Heart left ventricle (tissue), 16 donors: ENCODE measurements around the gene OR2W3. TPM values are rescaled to one million over a fixed set of nuclear protein-coding genes. Genes with fewer than 3 reads are reported as not detected.

ENCODE experiments used
- ATAC-seq, 4 donors: fragments of 200-7000 bp; cut with Tn5 transposase; one replicate each; pipeline ENCODE4 v1.9.1; 2020 to 2022; ENCODE audit warnings: moderate library complexity in 4 of 4, mild to moderate bottlenecking in 3 of 4, moderate number of reproducible peaks in 1 of 4
- DNase-seq, 5 donors: peaks; one replicate each; pipeline ENCODE4 v3.0.0-alpha.2; 2020
- H3K27ac ChIP-seq, 12 donors: fragments of 200-600 bp; sonication (generic) in 4 of 12; one replicate each; pipeline versions ENCODE4 v1.5.0 to v1.8.0; 2016 to 2022; ENCODE audit warnings: mild to moderate bottlenecking in 2 of 12
- H3K27me3 ChIP-seq, 9 donors: fragments of 200-600 bp; sonication (generic) in 2 of 9; one replicate each; pipeline versions ENCODE4 v1.5.1 to v1.8.0; 2016 to 2022; ENCODE audit warnings: mild to moderate bottlenecking in 3 of 9
- H3K36me3 ChIP-seq, 9 donors: fragments of 200-600 bp; sonication (generic) in 2 of 9; one replicate each; pipeline versions ENCODE4 v1.5.0 to v1.8.0; 2018 to 2022; ENCODE audit warnings: mild to moderate bottlenecking in 2 of 9
- H3K4me1 ChIP-seq, 12 donors: fragments of 200-600 bp; sonication (generic) in 4 of 12; one replicate each; pipeline versions ENCODE4 v1.5.0 to v1.8.0; 2016 to 2022; ENCODE audit warnings: mild to moderate bottlenecking in 3 of 12
- H3K4me3 ChIP-seq, 12 donors: fragments of 200-600 bp; sonication (generic) in 4 of 12; one replicate each; pipeline versions ENCODE4 v1.5.0 to v1.8.0; 2017 to 2022; ENCODE audit warnings: mild to moderate bottlenecking in 9 of 12, moderate library complexity in 4 of 12
- H3K9me3 ChIP-seq, 12 donors: fragments of 200-600 bp; sonication (generic) in 4 of 12; one replicate each; pipeline versions ENCODE4 v1.5.0 to v1.8.0; 2016 to 2022; ENCODE audit warnings: mild to moderate bottlenecking in 1 of 12
- POLR2A ChIP-seq, 2 donors: fragments of 450-650 bp; IDR thresholded peaks; one replicate each; pipeline ENCODE4 v1.6.1; 2017; ENCODE audit warnings: antibody characterized with exemption in 2 of 2, mild to moderate bottlenecking in 2 of 2, moderate library complexity in 2 of 2
- WGBS, 4 donors: extraction: QIAGEN DNeasy Blood & Tissue Kit in 2 of 4; methylation state at CpG; one replicate each; pipeline versions ENCODE4 v1.1.5 to v1.1.7; 2013 to 2018; 5-methylcytosine and 5-hydroxymethylcytosine counted together
- intact Hi-C, 10 donors: fragments of 100-400 bp; cut with DNase I; formaldehyde crosslinking; loops; one replicate each; pipeline versions ENCODE4 v1.11.1 to v1.14.2; 2022
- polyA plus RNA-seq, 2 donors: library from polyadenylated mRNA; stranded (reverse); fragments of 200-250 nt; gene quantifications; one replicate each; pipeline ENCODE4 v1.2.3, GENCODE V29; 2013
- total RNA-seq, 9 donors: library from RNA; depleted of rRNA in 2 of 9; stranded (reverse); fragments of >200 nt in 2 of 9; fragmentation: NEBNext Ultra II Directional in 3 of 9; extraction: Animal tissue kit (Norgen Biotek cat#: 25700) in 3 of 9; gene quantifications; one replicate each; pipeline versions ENCODE4 v1.1.0 to v1.2.4, GENCODE V29; 2016 to 2023
- TF ChIP-seq, protein P1 (sequence below), 12 donors: fragments of 200-600 bp; sonication (generic) in 4 of 12; IDR thresholded peaks; one replicate each; pipeline versions ENCODE4 v1.5.0 to v1.8.0; 2018 to 2022; ENCODE audit warnings: antibody characterized with exemption in 12 of 12, mild to moderate bottlenecking in 5 of 12
- donor health status: ischemic (EF 13 %, LVEDD 7.1; RV severe dilation, severe dysfunction).
- donor health status: healthy with polysubstance abuse.
- donor health status: DM: no; HTN: yes; CAD: no.
- donor health status: DM: no; HTN: no; CAD: no.
- donor health status: ischemic (EF 25% LVEDD 6.9; RV normal size, moderate dysfunction).
- donor health status: ischemic (EF 25% LVEDD 5.7; RV mildly dilated, moderate dysfunction).
- donor health status: healthy.
- donor health status: DM: yes; HTN: yes; CAD: no.
- donor health status: ischemic (EF 35%, LVEDD 5.7; RV mildly dilated, moderate dysfunction).
- donor health status: nonischemic (EF 11% LVEDD 7.7; RV severe dilation, severe dysfunction).
- donor health status: DM: yes; HTN: yes; CAD: no.
- donor health status: PGD.
- donor health status: ischemic (EF 29% LVEDD 5.4; RV normal size, mild dysfunction).
- donor health status: nonischemic (EF 23%, LVEDD 6.1; RV moderate dilation, normal function).

The OR2W3 gene
- total and polyA plus RNA-seq, 11 donors = 0.91 to 1.7 TPM; not detected in 9

DNA sequence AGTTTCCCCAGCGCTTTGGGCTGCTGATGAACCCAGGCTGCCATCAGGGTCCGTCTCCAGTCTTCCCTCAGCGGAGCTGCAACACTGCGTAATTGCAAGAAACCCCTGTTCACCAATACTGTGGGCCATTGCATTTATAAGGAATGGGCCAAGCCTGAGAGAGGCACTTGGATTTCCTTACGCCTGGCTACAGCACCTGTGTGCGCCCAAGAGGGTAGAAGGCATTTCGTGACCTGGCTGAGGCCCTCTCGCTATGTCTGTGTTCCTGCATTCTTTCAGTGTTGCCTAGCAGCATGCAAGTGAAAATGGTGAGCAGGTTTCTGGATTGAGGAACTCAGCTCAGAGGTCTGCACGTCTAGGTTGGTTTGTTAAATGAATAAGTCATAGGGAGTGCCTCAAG is 12.0 kb upstream of the OR2W3 start:
- ATAC-seq = no peak
- Histone ChIP-seq H3K9me3 (no peaks in the 10 kb centered on the region), H3K4me3 (no peak overlapping the region), H3K27ac (no peak overlapping the region), H3K4me1 (no peaks in the 10 kb centered on the region), H3K36me3 (no peaks in the 10 kb centered on the region), H3K27me3 (no peaks in the 10 kb centered on the region)
- no peak for DNase-seq
- no peak for TF ChIP-seq POLR2A (IDR thresholded peaks at IDR 0.05)
- TF ChIP-seq, protein P1, sequence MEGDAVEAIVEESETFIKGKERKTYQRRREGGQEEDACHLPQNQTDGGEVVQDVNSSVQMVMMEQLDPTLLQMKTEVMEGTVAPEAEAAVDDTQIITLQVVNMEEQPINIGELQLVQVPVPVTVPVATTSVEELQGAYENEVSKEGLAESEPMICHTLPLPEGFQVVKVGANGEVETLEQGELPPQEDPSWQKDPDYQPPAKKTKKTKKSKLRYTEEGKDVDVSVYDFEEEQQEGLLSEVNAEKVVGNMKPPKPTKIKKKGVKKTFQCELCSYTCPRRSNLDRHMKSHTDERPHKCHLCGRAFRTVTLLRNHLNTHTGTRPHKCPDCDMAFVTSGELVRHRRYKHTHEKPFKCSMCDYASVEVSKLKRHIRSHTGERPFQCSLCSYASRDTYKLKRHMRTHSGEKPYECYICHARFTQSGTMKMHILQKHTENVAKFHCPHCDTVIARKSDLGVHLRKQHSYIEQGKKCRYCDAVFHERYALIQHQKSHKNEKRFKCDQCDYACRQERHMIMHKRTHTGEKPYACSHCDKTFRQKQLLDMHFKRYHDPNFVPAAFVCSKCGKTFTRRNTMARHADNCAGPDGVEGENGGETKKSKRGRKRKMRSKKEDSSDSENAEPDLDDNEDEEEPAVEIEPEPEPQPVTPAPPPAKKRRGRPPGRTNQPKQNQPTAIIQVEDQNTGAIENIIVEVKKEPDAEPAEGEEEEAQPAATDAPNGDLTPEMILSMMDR (IDR thresholded peaks at IDR 0.05) = no peak
- 78 to 96% (median 87%) methylated on average over 8 to 9 of the region's 9 CpGs for WGBS, 4 donors
- intact Hi-C loops = no loop called here

DNA sequence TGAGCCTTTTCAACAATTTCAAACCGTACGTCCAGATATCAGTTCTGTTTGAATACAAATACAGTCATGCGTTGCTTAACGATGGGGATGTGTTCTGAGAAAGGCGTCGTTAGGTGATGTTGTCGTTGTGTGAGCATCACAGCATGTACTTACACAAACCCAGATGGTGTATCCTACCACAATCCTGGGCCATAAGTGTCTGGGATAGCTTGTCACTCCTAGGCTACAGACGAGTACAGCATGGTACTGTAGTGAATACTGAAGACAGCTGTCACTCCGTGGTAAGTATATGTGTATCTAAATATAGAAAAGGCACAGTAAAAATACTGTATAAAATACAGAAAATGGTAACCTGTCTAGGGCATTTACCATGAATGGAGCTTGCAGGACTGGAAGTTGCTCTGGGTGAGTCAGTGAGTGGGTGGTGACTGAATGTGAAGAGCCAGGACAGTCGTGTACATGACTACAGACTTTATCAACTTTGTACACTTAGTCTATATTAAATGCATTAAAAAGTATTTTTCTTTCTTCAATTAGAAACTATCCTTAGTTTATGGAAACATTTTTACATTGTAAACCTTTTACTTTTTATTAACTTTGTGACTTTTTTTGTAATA is 10.5 kb upstream of the OR2W3 start:
- H3K27me3 ChIP-seq = no peaks in the 10 kb centered on the region
- no peak overlapping the region for H3K27ac ChIP-seq
- H3K36me3 ChIP-seq = no peaks in the 10 kb centered on the region
- no peak overlapping the region for H3K4me3 ChIP-seq
- TF ChIP-seq, protein P1 (IDR thresholded peaks at IDR 0.05) = no peak
- no peak for TF ChIP-seq POLR2A (IDR thresholded peaks at IDR 0.05)
- ATAC-seq = no peak
- no peaks in the 10 kb centered on the region for H3K4me1 ChIP-seq
- intact Hi-C loops = no loop called here
- DNase-seq = no peak
- no peaks in the 10 kb centered on the region for H3K9me3 ChIP-seq
- WGBS, 4 donors = 82 to 85% (median 83%) methylated on average over 10 of the region's 10 CpGs

DNA sequence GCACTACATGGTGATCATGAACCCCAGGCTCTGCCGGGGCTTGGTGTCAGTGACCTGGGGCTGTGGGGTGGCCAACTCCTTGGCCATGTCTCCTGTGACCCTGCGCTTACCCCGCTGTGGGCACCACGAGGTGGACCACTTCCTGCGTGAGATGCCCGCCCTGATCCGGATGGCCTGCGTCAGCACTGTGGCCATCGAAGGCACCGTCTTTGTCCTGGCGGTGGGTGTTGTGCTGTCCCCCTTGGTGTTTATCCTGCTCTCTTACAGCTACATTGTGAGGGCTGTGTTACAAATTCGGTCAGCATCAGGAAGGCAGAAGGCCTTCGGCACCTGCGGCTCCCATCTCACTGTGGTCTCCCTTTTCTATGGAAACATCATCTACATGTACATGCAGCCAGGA is 589 bp downstream of the OR2W3 start:
- TF ChIP-seq POLR2A (IDR thresholded peaks at IDR 0.05) = no peak
- TF ChIP-seq, protein P1 (IDR thresholded peaks at IDR 0.05) = no peak
- no peaks in the 10 kb centered on the region for H3K36me3 ChIP-seq

DNA sequence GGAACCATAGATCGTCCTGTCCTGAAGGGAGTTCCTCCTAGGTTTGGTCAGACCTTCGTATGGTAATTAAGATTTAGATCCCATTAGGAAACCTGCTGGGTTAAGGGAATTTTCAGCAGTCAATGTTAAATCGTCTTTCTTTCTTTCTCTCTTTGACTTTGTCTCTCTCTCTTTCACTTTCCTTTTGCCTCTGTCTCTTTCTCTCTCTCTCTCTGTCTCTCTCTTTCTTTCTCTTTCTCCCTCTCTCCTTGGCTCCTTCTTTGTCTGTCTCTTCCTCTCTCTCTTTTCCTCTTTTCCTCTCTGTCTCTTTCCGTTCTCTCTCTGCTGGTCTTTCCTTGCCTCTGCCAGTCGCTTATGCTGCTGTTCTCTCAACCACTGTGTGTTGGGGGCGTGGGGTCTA is 8.7 kb downstream of the OR2W3 start:
- Histone ChIP-seq H3K4me1 (peaks cover 0 to 4% (median 0%) of the 10 kb centered on the region in 12 donors), H3K27me3 (no peaks in the 10 kb centered on the region), H3K27ac (no peak overlapping the region), H3K4me3 (no peak overlapping the region), H3K36me3 (no peaks in the 10 kb centered on the region), H3K9me3 (peaks cover 0 to 3% (median 0%) of the 10 kb centered on the region in 12 donors)
- TF ChIP-seq, protein P1 (IDR thresholded peaks at IDR 0.05) = no peak
- no peak for TF ChIP-seq POLR2A (IDR thresholded peaks at IDR 0.05)
- intact Hi-C loops = no loop called here
- DNase-seq (no peak), ATAC-seq (no peak)
- WGBS, 4 donors = 72 to 79% (median 76%) methylated on average over 6 of the region's 6 CpGs

More for the DNA sequence above, 589 bp downstream of the OR2W3 start:
- 85 to 89% (median 87%) methylated on average over 14 of the region's 14 CpGs for WGBS, 4 donors
- intact Hi-C loops = no loop called here
- ATAC-seq (no peak), DNase-seq (no peak)
- peaks cover 0 to 10% (median 0%) of the 10 kb centered on the region in 12 donors for H3K9me3 ChIP-seq
- H3K27me3 ChIP-seq = no peaks in the 10 kb centered on the region
- no peaks in the 10 kb centered on the region for H3K4me1 ChIP-seq
- no peak overlapping the region for H3K27ac ChIP-seq
- no peak overlapping the region for H3K4me3 ChIP-seq
